GM12878 (cell line): ENCODE measurements around the gene COL23A1. TPM values are rescaled to one million over a fixed set of nuclear protein-coding genes. Genes with fewer than 3 reads are reported as not detected.

Source experiments
- ATAC-seq: fragments of 200-7000 bp; cut with Tn5 transposase; 3 replicates; pipeline ENCODE4 v1.9.1; 2020; ENCODE audit warnings: mild to moderate bottlenecking, moderate library complexity
- BruUV-seq: library from RNA; stranded (reverse); fragments of 400-500 nt; replicated peaks from 2 replicates; lab custom pipeline; 2021; lab: Mats Ljungman, UMichigan
- CTCF ChIA-PET: fragments of 300-600 bp; sonication (Branson Sonifier 250); formaldehyde crosslinking; extraction: SDS; loops from one replicate; lab custom pipeline; 2021; ENCODE audit warnings: inconsistent platforms; lab: Yijun Ruan, JAX
- POLR2A ChIA-PET: fragments of 350-600 bp; formaldehyde crosslinking; extraction: SDS; loops from one replicate; lab custom pipeline; 2021; ENCODE audit warnings: inconsistent platforms; lab: Charles Lee
- RAD21 ChIA-PET: fragments of 300-600 bp; sonication (Branson Sonifier 250); formaldehyde crosslinking; loops from one replicate; lab custom pipeline; 2023; ENCODE audit warnings: antibody characterized with exemption; ENCODE audit not compliant: unreplicated experiment; lab: Charles Lee
- SMC1A ChIA-PET: fragments of 300-600 bp; sonication (Branson Sonifier 250); formaldehyde crosslinking; loops from one replicate; lab custom pipeline; 2023; ENCODE audit not compliant: unreplicated experiment, uncharacterized antibody; lab: Charles Lee
- DNase-seq: peaks from one replicate; pipeline ENCODE4 v3.0.0-alpha.2; 2011; ENCODE audit warnings: low read depth, low spot score
- FAIRE-seq: peaks from 3 replicates; lab custom pipeline; 2011; peaks lifted over from hg19 to GRCh38; lab: Jason Lieb, UNC
- H2AFZ ChIP-seq: 2 replicates; pipeline ENCODE4 v1.6.0; 2011; ENCODE audit warnings: low read depth, low read length, control low read depth; ENCODE audit not compliant: control insufficient read depth
- H3K27ac ChIP-seq: 2 replicates; pipeline ENCODE4 v1.5.1; 2011; ENCODE audit warnings: control low read depth; ENCODE audit not compliant: control insufficient read depth, insufficient read depth
- H3K27me3 ChIP-seq, 2 experiments: replicated peaks in 1 of 2; 2 replicates each; pipeline versions ENCODE4 v1.6.0 to v1.6.1; 2011; ENCODE audit warnings: low read length in 1 of 2; ENCODE audit not compliant: control insufficient read depth in 2 of 2, insufficient read depth in 2 of 2
- H3K36me3 ChIP-seq, 2 experiments: 2 replicates each; pipeline ENCODE4 v1.5.1; 2011; ENCODE audit warnings: low read length in 1 of 2; ENCODE audit not compliant: control insufficient read depth in 2 of 2, insufficient read depth in 2 of 2
- H3K4me1 ChIP-seq: 2 replicates; pipeline ENCODE4 v1.6.1; 2011; ENCODE audit warnings: mild to moderate bottlenecking, low read length, moderate library complexity, mixed read lengths; ENCODE audit not compliant: control insufficient read depth, insufficient read depth
- H3K4me2 ChIP-seq: 2 replicates; pipeline ENCODE4 v1.6.0; 2011; ENCODE audit warnings: control low read depth; ENCODE audit not compliant: control insufficient read depth, insufficient read depth
- H3K4me3 ChIP-seq: fragments of 200-600 bp; sonication (generic); 2 replicates; pipeline ENCODE4 v1.5.1; 2016
- H3K79me2 ChIP-seq: 2 replicates; pipeline ENCODE4 v1.6.0; 2011; ENCODE audit warnings: low read length; ENCODE audit not compliant: control insufficient read depth, insufficient read depth
- H3K9ac ChIP-seq: 2 replicates; pipeline ENCODE4 v1.8.0; 2011; ENCODE audit warnings: low read length, control low read depth, mixed read lengths; ENCODE audit not compliant: control insufficient read depth, insufficient read depth
- H3K9me3 ChIP-seq: replicated peaks from 3 replicates; pipeline ENCODE4 v1.5.1; 2011; ENCODE audit warnings: mild to moderate bottlenecking, low read length; ENCODE audit not compliant: control insufficient read depth, insufficient read depth
- H4K20me1 ChIP-seq: 2 replicates; pipeline ENCODE4 v1.6.0; 2011; ENCODE audit not compliant: control insufficient read depth, insufficient read depth
- BCLAF1 ChIP-seq: fragments of 450-650 bp; IDR thresholded peaks from 2 replicates; pipeline ENCODE4 v1.6.1; 2017; ENCODE audit warnings: antibody characterized with exemption, mild to moderate bottlenecking, moderate library complexity
- CEBPZ ChIP-seq: fragments of 150-350 bp; IDR thresholded peaks from 2 replicates; pipeline ENCODE4 v1.6.1; 2016; ENCODE audit warnings: low read depth, low read length
- CREB1 ChIP-seq: IDR thresholded peaks from 2 replicates; pipeline ENCODE4 v1.6.1; 2012; ENCODE audit warnings: low read depth, mild to moderate bottlenecking, inconsistent platforms
- E4F1 ChIP-seq: fragments of 450-650 bp; IDR thresholded peaks from 2 replicates; pipeline ENCODE4 v1.6.1; 2018; ENCODE audit warnings: borderline replicate concordance, mild to moderate bottlenecking; ENCODE audit not compliant: partially characterized antibody
- JUND ChIP-seq: IDR thresholded peaks from 2 replicates; pipeline ENCODE4 v1.6.1; 2012; ENCODE audit warnings: low read depth, mild to moderate bottlenecking, low read length, improper control_type of control experiment, moderate library complexity
- MEF2A ChIP-seq: IDR thresholded peaks from 2 replicates; pipeline ENCODE4 v1.6.1; 2011; ENCODE audit warnings: low read depth, mild to moderate bottlenecking, low read length, moderate library complexity; ENCODE audit not compliant: insufficient read depth
- NBN ChIP-seq: fragments of 450-650 bp; IDR thresholded peaks from 2 replicates; pipeline ENCODE4 v1.6.1; 2016
- SREBF2 ChIP-seq: IDR thresholded peaks from 2 replicates; pipeline ENCODE4 v1.6.1; 2012; ENCODE audit warnings: mild to moderate bottlenecking, low read length
- USF2 ChIP-seq: IDR thresholded peaks from 2 replicates; pipeline ENCODE4 v1.6.1; 2011; ENCODE audit warnings: low read depth, low read length, improper control_type of control experiment, borderline replicate concordance
- WGBS: methylation state at CpG from one replicate; pipeline ENCODE4 v1.1.6; 2016; ENCODE audit warnings: low lambda C conversion rate; ENCODE audit not compliant: insufficient replicate concordance, insufficient coverage; ENCODE audit errors: missing lambda C conversion rate; 5-methylcytosine and 5-hydroxymethylcytosine counted together
- in situ Hi-C: fragments of 300-500 bp; cut with MboI; formaldehyde crosslinking; loops from 9 replicates; pipeline ENCODE4 v1.14.3; 2018; ENCODE audit warnings: mixed read lengths
- intact Hi-C: fragments of 100-400 bp; cut with micrococcal nuclease; formaldehyde crosslinking; loops from one replicate; pipeline ENCODE4 v1.14.2; 2022; ENCODE audit not compliant: unreplicated experiment
- polyA plus RNA-seq, 11 experiments: library from polyadenylated mRNA; depleted of rRNA in 4 of 11; unstranded in 6 of 11; stranded (reverse) in 5 of 11; fragments of >200 nt; fragmentation: Nextera tagmentation in 4 of 11; fragmentation: Illumina TruSeq in 1 of 11; extraction: Ambion mirVana in 4 of 11; extraction: Trizol in 1 of 11; gene quantifications; 1 replicate in 1 of 11; 2 replicates in 10 of 11; pipeline versions ENCODE4 v1.2.1 to v1.2.3, GENCODE V29; 2011 to 2016; ENCODE audit warnings: inconsistent platforms in 2 of 11, missing spikeins in 2 of 11, low read depth in 1 of 11
- total RNA-seq, 4 experiments: library from RNA; depleted of rRNA in 3 of 4; stranded (reverse); fragments of >200 nt in 3 of 4; fragmentation: Illumina TruSeq in 1 of 4; extraction: Trizol in 1 of 4; gene quantifications; 2 replicates each; pipeline versions ENCODE4 v1.2.1 to v1.2.3, GENCODE V29; 2013 to 2021

Gene COL23A1
- total and polyA plus RNA-seq, 10 of the 15 experiments (the other 5 are each of a cell fraction or from before 2014, with no cell fraction given): 0.03 to 0.83 (median 0.09) TPM; not detected in 5

- TF ChIP-seq CEBPZ: no peak
These were observed 216.5 kb downstream of the COL23A1 start (continued) for GRCh38 chr5:178373711-178374110.

- FAIRE-seq: no peak
- DNase-seq: no peak
- RAD21 ChIA-PET: no interaction called here
- no peak overlapping the region for H3K27ac ChIP-seq
- SMC1A ChIA-PET: no interaction called here
- no peaks in the 10 kb centered on the region for H3K36me3 ChIP-seq
- H3K9ac ChIP-seq: no peak overlapping the region
- intact Hi-C loops (no loop called here), in situ Hi-C loops (no loop called here)
- H2AFZ ChIP-seq: no peak overlapping the region
- H3K4me1 ChIP-seq: no peaks in the 10 kb centered on the region
- CTCF ChIA-PET: no interaction called here
- POLR2A ChIA-PET: interaction anchor here (0.6 kb wide), 1 partner anchor 493 kb away, joined by 5 read pairs; no protein-coding TSS in a partner anchor
- 28% methylated on average over 17 of the region's 17 CpGs for WGBS
- no peaks in the 10 kb centered on the region; the same call in 2 of the 3 replicates for H3K9me3 ChIP-seq
- BruUV-seq: no TSS peak
- H3K79me2 ChIP-seq: no peaks in the 10 kb centered on the region
- no peak overlapping the region for H3K4me2 ChIP-seq
- no peaks in the 10 kb centered on the region for H3K27me3 ChIP-seq
- no peak for ATAC-seq
- H3K4me3 ChIP-seq: no peak overlapping the region
- H4K20me1 ChIP-seq: no peaks in the 10 kb centered on the region
- TF ChIP-seq USF2 (no peak), SREBF2 (no peak), E4F1 (no peak), CREB1 (no peak), JUND (no peak), MEF2A (no peak), BCLAF1 (no peak), NBN (no peak)
These were observed 218.0 kb downstream of the COL23A1 start for GRCh38 chr5:178372142-178372571.
